AG20443 (cell line): ENCODE results near the gene TOMM22.

ENCODE experiments used
- DNase-seq: peaks from one replicate; pipeline ENCODE4 v3.0.0; 2012; ENCODE audit warnings: low spot score, mixed read lengths

Gene TOMM22

GRCh38 chr22:38715176-38715764 is 33.5 kb downstream of the TOMM22 start:
- DNase-seq, result no peak

- DNase-seq, result no peak
These were observed 34.1 kb downstream of the TOMM22 start for GRCh38 chr22:38715852-38716251.

GRCh38 chr22:38716271-38716670 is 34.5 kb downstream of the TOMM22 start:
- DNase-seq, result no peak

- no peak for DNase-seq
These were observed 35.1 kb downstream of the TOMM22 start for GRCh38 chr22:38716826-38717225.

- DNase-seq, result no peak
These were observed 35.5 kb downstream of the TOMM22 start for GRCh38 chr22:38717244-38717643.

GRCh38 chr22:38718414-38718813 is 36.7 kb downstream of the TOMM22 start:
- DNase-seq, result peak; percentile 93

GRCh38 chr22:38719196-38719595 is 37.4 kb downstream of the TOMM22 start:
- DNase-seq, result no peak

- DNase-seq, result no peak
These were observed 38.6 kb downstream of the TOMM22 start for GRCh38 chr22:38720350-38720749.

- DNase-seq, result no peak
These were observed 39.8 kb downstream of the TOMM22 start for GRCh38 chr22:38721551-38721950.

- DNase-seq, result no peak
These were observed 42.4 kb downstream of the TOMM22 start for GRCh38 chr22:38724176-38724575.

- peak; percentile 63 for DNase-seq
These were observed 43.3 kb downstream of the TOMM22 start for GRCh38 chr22:38724926-38725571.

GRCh38 chr22:38725900-38726655 is 44.3 kb downstream of the TOMM22 start:
- no peak for DNase-seq

- no peak for DNase-seq
These were observed 45.4 kb downstream of the TOMM22 start for GRCh38 chr22:38727123-38727522.

- no peak for DNase-seq
These were observed 46.0 kb downstream of the TOMM22 start for GRCh38 chr22:38727530-38728451.

- DNase-seq, result no peak
These were observed 47.4 kb downstream of the TOMM22 start for GRCh38 chr22:38728871-38729796.

GRCh38 chr22:38729946-38730345 is 48.2 kb downstream of the TOMM22 start:
- no peak for DNase-seq

- DNase-seq, result no peak
These were observed 48.7 kb downstream of the TOMM22 start for GRCh38 chr22:38730411-38730871.

- no peak for DNase-seq
These were observed 50.0 kb downstream of the TOMM22 start for GRCh38 chr22:38731703-38732161.

GRCh38 chr22:38732251-38732815 is 50.6 kb downstream of the TOMM22 start:
- no peak for DNase-seq

- peak; percentile 72 for DNase-seq
These were observed 51.6 kb downstream of the TOMM22 start for GRCh38 chr22:38733329-38733723.
